Calu3 (cell line): ENCODE results near the gene MACROD1. TPM values are rescaled to one million over a fixed set of nuclear protein-coding genes. Genes with fewer than 3 reads are reported as not detected.

Experiments used
- BruUV-seq: library from RNA; stranded (reverse); fragments of 400-500 nt; replicated peaks from 2 replicates; lab custom pipeline; 2021; lab: Mats Ljungman, UMichigan
- CTCF ChIA-PET: fragments of 300-600 bp; sonication (Branson Sonifier 250); formaldehyde crosslinking; loops from one replicate; lab custom pipeline; 2022; ENCODE audit warnings: antibody characterized with exemption; lab: Charles Lee
- DNase-seq: peaks from one replicate; pipeline ENCODE4 v3.0.0; 2022
- H3K27ac Mint-ChIP-seq: one replicate; pipeline ENCODE4 v1.8.0; 2022; ENCODE audit warnings: mixed read lengths; ENCODE audit not compliant: unreplicated experiment
- H3K27me3 Mint-ChIP-seq: one replicate; pipeline ENCODE4 v1.8.0; 2022; ENCODE audit warnings: mixed read lengths; ENCODE audit not compliant: unreplicated experiment
- H3K36me3 Mint-ChIP-seq: one replicate; pipeline ENCODE4 v1.8.0; 2022; ENCODE audit warnings: mild to moderate bottlenecking, moderate library complexity, mixed read lengths; ENCODE audit not compliant: insufficient read depth, unreplicated experiment
- H3K4me1 Mint-ChIP-seq: one replicate; pipeline ENCODE4 v1.8.0; 2022; ENCODE audit warnings: mild to moderate bottlenecking, low read depth, mixed read lengths; ENCODE audit not compliant: unreplicated experiment
- H3K4me3 Mint-ChIP-seq: one replicate; pipeline ENCODE4 v1.8.0; 2022; ENCODE audit warnings: mild to moderate bottlenecking, low read depth, moderate library complexity, mixed read lengths; ENCODE audit not compliant: unreplicated experiment
- H3K9me3 Mint-ChIP-seq: one replicate; pipeline ENCODE4 v1.8.0; 2022; ENCODE audit warnings: low read depth, mixed read lengths; ENCODE audit not compliant: unreplicated experiment
- intact Hi-C: fragments of 100-400 bp; cut with micrococcal nuclease; formaldehyde crosslinking; loops from one replicate; pipeline ENCODE4 v1.10.0; 2022; ENCODE audit not compliant: unreplicated experiment
- total RNA-seq: library from RNA; stranded (reverse); gene quantifications from 2 replicates; pipeline ENCODE4 v1.2.3, GENCODE V29; 2022
- TF ChIP-seq, protein P1 (sequence below): fragments of 200-600 bp; IDR thresholded peaks from one replicate; pipeline ENCODE4 v1.8.0; 2022; ENCODE audit warnings: antibody characterized with exemption; ENCODE audit not compliant: unreplicated experiment

The MACROD1 gene
- total RNA-seq, 1 experiment from 2014 or later: 35.7 TPM

DNA sequence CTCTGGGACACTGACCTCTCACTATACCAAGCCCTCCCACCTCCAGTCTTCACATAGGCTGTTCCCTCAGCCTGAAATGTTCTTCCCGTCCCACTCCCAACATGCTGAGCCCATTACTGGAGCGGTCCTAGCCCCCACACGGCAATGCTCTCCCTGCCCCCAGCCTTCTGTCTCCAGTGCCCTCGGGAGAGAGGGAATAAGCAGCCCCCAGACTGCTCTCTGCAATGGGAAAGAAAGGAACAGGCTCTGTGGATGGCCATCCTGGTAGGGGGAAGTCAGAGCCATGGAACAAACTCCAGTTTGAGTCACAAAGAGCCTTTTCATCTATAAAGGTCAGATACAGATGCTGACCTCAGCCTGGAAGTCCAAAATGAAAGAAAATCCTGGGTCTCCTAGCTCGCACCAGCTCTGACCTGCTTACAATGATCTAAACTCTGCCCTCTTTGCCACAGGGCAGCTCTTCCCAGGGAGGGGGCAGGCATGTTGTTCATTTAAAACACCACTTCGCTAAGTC lies 67.5 kb downstream of the MACROD1 start:
- no peaks in the 10 kb centered on the region for H3K36me3 Mint-ChIP-seq
- TF ChIP-seq, protein P1, sequence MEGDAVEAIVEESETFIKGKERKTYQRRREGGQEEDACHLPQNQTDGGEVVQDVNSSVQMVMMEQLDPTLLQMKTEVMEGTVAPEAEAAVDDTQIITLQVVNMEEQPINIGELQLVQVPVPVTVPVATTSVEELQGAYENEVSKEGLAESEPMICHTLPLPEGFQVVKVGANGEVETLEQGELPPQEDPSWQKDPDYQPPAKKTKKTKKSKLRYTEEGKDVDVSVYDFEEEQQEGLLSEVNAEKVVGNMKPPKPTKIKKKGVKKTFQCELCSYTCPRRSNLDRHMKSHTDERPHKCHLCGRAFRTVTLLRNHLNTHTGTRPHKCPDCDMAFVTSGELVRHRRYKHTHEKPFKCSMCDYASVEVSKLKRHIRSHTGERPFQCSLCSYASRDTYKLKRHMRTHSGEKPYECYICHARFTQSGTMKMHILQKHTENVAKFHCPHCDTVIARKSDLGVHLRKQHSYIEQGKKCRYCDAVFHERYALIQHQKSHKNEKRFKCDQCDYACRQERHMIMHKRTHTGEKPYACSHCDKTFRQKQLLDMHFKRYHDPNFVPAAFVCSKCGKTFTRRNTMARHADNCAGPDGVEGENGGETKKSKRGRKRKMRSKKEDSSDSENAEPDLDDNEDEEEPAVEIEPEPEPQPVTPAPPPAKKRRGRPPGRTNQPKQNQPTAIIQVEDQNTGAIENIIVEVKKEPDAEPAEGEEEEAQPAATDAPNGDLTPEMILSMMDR: no peak
- CTCF ChIA-PET: no interaction called here
- no TSS peak for BruUV-seq
- peaks cover 17% of the 10 kb centered on the region for H3K27me3 Mint-ChIP-seq
- H3K4me1 Mint-ChIP-seq: peaks cover 14% of the 10 kb centered on the region
- H3K9me3 Mint-ChIP-seq: no peaks in the 10 kb centered on the region
- no peak overlapping the region for H3K4me3 Mint-ChIP-seq
- intact Hi-C loops: no loop called here
- no peak overlapping the region for H3K27ac Mint-ChIP-seq
- no peak for DNase-seq

DNA sequence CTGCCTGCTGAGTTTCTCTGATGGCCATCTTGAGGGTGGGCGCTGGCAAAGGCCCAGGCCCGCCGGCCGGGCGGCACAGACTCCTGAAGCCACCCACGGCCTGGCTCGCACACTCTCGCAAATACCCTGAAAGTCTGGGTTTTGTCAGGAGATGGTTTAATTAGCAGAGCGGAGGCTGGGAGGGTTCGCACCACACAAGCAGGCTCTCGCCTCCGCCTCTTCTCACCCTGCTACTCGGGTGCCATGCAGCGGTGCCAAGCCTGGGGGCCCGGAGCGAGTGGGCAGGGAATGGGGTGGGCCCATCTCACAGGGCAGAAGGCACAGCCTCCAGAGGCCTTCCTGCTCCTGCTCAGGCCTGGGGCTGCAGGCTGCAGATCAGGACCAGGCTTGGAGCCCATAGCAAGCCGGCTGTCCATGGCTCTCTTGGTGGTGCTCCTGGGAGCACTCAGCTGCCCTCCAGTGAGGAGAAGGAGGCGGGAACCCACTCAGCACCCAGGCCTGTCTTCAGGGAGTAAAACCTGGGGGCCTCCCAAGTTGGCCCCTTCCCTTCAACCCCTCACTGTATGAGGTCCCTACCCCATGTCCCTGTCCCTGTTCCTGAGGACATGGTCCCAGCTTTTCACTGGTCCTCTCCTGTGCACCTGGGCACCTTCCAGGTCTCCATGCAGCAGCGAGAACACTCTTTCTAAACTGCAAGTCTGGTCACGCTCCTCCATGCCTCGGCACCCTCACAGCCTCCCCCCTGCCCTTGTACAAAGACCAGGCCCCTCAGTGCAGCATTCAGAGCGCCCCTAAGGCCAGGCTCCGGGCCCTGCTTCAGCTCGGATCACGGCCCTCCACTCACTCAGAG lies 68.2 kb downstream of the MACROD1 start:
- no TSS peak for BruUV-seq
- Mint-ChIP-seq H3K4me1 (peaks cover 17% of the 10 kb centered on the region), H3K27me3 (peaks cover 17% of the 10 kb centered on the region), H3K36me3 (no peaks in the 10 kb centered on the region), H3K9me3 (no peaks in the 10 kb centered on the region), H3K4me3 (no peak overlapping the region), H3K27ac (no peak overlapping the region)
- no peak for DNase-seq
- CTCF ChIA-PET: interaction anchor here (0.6 kb wide), 1 partner anchor 328 kb away, joined by 4 read pairs; no protein-coding TSS in a partner anchor
- TF ChIP-seq, protein P1: no peak
- intact Hi-C loops: no loop called here

- intact Hi-C loops: no loop called here
- Mint-ChIP-seq H3K36me3 (no peaks in the 10 kb centered on the region), H3K27ac (no peak overlapping the region), H3K4me3 (no peak overlapping the region), H3K9me3 (no peaks in the 10 kb centered on the region), H3K27me3 (peaks cover 17% of the 10 kb centered on the region), H3K4me1 (peaks cover 25% of the 10 kb centered on the region)
- no TSS peak for BruUV-seq
- TF ChIP-seq, protein P1: no peak
- CTCF ChIA-PET: interaction anchor here (0.6 to 1.3 kb wide), 2 partner anchors 11 to 329 kb away, joined by 3 to 4 read pairs; no protein-coding TSS in a partner anchor
- DNase-seq: no peak
Observed at GRCh38 chr11:64096835-64097234, 69.1 kb downstream of the MACROD1 start.

GRCh38 chr11:64095949-64096348 lies 70.0 kb downstream of the MACROD1 start:
- Mint-ChIP-seq H3K9me3 (no peaks in the 10 kb centered on the region), H3K36me3 (no peaks in the 10 kb centered on the region), H3K27ac (no peak overlapping the region), H3K4me1 (peaks cover 27% of the 10 kb centered on the region), H3K27me3 (peaks cover 17% of the 10 kb centered on the region), H3K4me3 (no peak overlapping the region)
- no peak for DNase-seq
- intact Hi-C loops: no loop called here
- CTCF ChIA-PET: interaction anchor here (1.0 to 1.3 kb wide), 2 partner anchors 9 to 10 kb away, joined by 3 to 4 read pairs; no protein-coding TSS in a partner anchor
- BruUV-seq: no TSS peak
- TF ChIP-seq, protein P1: no peak
